GM18861 (cell line): ENCODE measurements around the gene CTNND2.

Experiments used
- ATAC-seq: cut with Tn5 transposase; IDR thresholded peaks from one replicate; pipeline ENCODE4 v1.9.1; 2021; ENCODE audit not compliant: unreplicated experiment

The CTNND2 gene

GRCh38 chr5:10964806-10965205 is 939.4 kb downstream of the CTNND2 start:
- ATAC-seq, result no peak

- no peak for ATAC-seq
These were observed 945.5 kb downstream of the CTNND2 start for GRCh38 chr5:10958728-10959127.

- no peak for ATAC-seq
These were observed 954.2 kb downstream of the CTNND2 start for GRCh38 chr5:10949856-10950630.

- ATAC-seq, result no peak
These were observed 958.2 kb downstream of the CTNND2 start for GRCh38 chr5:10946050-10946449.

- ATAC-seq, result no peak
These were observed 962.3 kb downstream of the CTNND2 start for GRCh38 chr5:10941900-10942299.

GRCh38 chr5:10936081-10936855 is 968.0 kb downstream of the CTNND2 start:
- no peak for ATAC-seq

GRCh38 chr5:10935536-10935935 is 968.7 kb downstream of the CTNND2 start:
- no peak for ATAC-seq

- no peak for ATAC-seq
These were observed 969.4 kb downstream of the CTNND2 start for GRCh38 chr5:10934783-10935355.

- ATAC-seq, result no peak
These were observed 971.1 kb downstream of the CTNND2 start for GRCh38 chr5:10933121-10933520.

GRCh38 chr5:10932426-10932825 is 971.8 kb downstream of the CTNND2 start:
- ATAC-seq, result no peak

- ATAC-seq, result no peak
These were observed 976.6 kb downstream of the CTNND2 start for GRCh38 chr5:10927608-10928007.

- no peak for ATAC-seq
These were observed 980.9 kb downstream of the CTNND2 start for GRCh38 chr5:10923310-10923709.
